B cell (primary cell): ENCODE data around the gene PRAC2. TPM values are rescaled to one million over a fixed set of nuclear protein-coding genes. Genes with fewer than 3 reads are reported as not detected.

ENCODE experiments used
- ATAC-seq: fragments of 200-7000 bp; cut with Tn5 transposase; one replicate; pipeline ENCODE4 v1.10.0; 2021; ENCODE audit warnings: low read depth, mild to moderate bottlenecking, moderate number of reproducible peaks, moderate library complexity
- CTCF ChIA-PET: fragments of 350-600 bp; sonication (Branson Sonifier 250); formaldehyde crosslinking; loops from one replicate; lab custom pipeline; 2021; ENCODE audit warnings: antibody characterized with exemption, inconsistent platforms; lab: Charles Lee
- POLR2A ChIA-PET: fragments of 350-600 bp; sonication (Branson Sonifier 250); formaldehyde crosslinking; loops from one replicate; lab custom pipeline; 2021; ENCODE audit warnings: antibody characterized with exemption; lab: Charles Lee
- DNase-seq: peaks from one replicate; pipeline ENCODE4 v3.0.0; 2013
- H2AFZ ChIP-seq: 2 replicates; pipeline ENCODE4 v1.6.1; 2012; ENCODE audit warnings: mild to moderate bottlenecking, low read depth, low read length; ENCODE audit not compliant: insufficient read depth, poor library complexity, severe bottlenecking
- H3K27ac ChIP-seq, 2 donors: 1 replicate in 1 of 2; 2 replicates in 1 of 2; pipeline ENCODE4 v1.5.1; 2012 to 2013; ENCODE audit warnings: low read length in 2 of 2, mild to moderate bottlenecking in 2 of 2, moderate library complexity in 1 of 2
- H3K27me3 ChIP-seq, 4 experiments: fragments of 200-600 bp in 1 of 4; sonication (generic) in 1 of 4; replicated peaks in 1 of 4; 1 replicate in 2 of 4; 2 replicates in 2 of 4; pipeline versions ENCODE4 v1.6.1 to v1.7.0; 2013 to 2016; ENCODE audit warnings: low read length in 3 of 4, mild to moderate bottlenecking in 2 of 4, mixed read lengths in 1 of 4, moderate library complexity in 1 of 4; ENCODE audit not compliant: insufficient read depth in 4 of 4, control insufficient read depth in 3 of 4; ENCODE audit errors: control extremely low read depth in 1 of 4
- H3K36me3 ChIP-seq, 2 experiments: replicated peaks in 1 of 2; 1 replicate in 1 of 2; 2 replicates in 1 of 2; pipeline versions ENCODE4 v1.6.1 to v1.7.1; 2013; ENCODE audit warnings: low read length in 1 of 2; ENCODE audit not compliant: insufficient read depth in 2 of 2, control insufficient read depth in 1 of 2; ENCODE audit errors: control extremely low read depth in 1 of 2, extremely low read depth in 1 of 2
- H3K4me1 ChIP-seq, 2 donors: fragments of 200-600 bp in 1 of 2; sonication (generic) in 1 of 2; 1 replicate in 1 of 2; 2 replicates in 1 of 2; pipeline versions ENCODE4 v1.5.1 to v1.6.1; 2013 to 2017; ENCODE audit warnings: low read length in 2 of 2; ENCODE audit not compliant: control insufficient read depth in 2 of 2, insufficient read depth in 2 of 2
- H3K4me2 ChIP-seq: replicated peaks from 2 replicates; pipeline ENCODE3; 2012; ENCODE audit warnings: mild to moderate bottlenecking, low read depth, low read length; ENCODE audit not compliant: poor library complexity, severe bottlenecking
- H3K4me3 ChIP-seq, 5 experiments: fragments of 200-600 bp in 1 of 5; sonication (generic) in 1 of 5; 1 replicate in 3 of 5; 2 replicates in 2 of 5; pipeline versions ENCODE4 v1.5.1 to v1.7.0; 2011 to 2016; ENCODE audit warnings: low read length in 4 of 5, mild to moderate bottlenecking in 4 of 5, low read depth in 2 of 5, control low read depth in 1 of 5, moderate library complexity in 1 of 5; ENCODE audit not compliant: insufficient read depth in 1 of 5; ENCODE audit errors: control extremely low read depth in 1 of 5, extremely low read depth in 1 of 5
- H3K79me2 ChIP-seq: fragments of 200-600 bp; sonication (generic); one replicate; pipeline ENCODE4 v1.6.0; 2016; ENCODE audit warnings: low read length; ENCODE audit not compliant: control insufficient read depth, insufficient read depth
- H3K9ac ChIP-seq: fragments of 200-600 bp; sonication (generic); 2 replicates; pipeline ENCODE4 v1.6.1; 2017; ENCODE audit warnings: mild to moderate bottlenecking, low read length, moderate library complexity
- H3K9me3 ChIP-seq, 3 donors: one replicate each; pipeline versions ENCODE4 v1.6.1 to v1.7.1; 2013; ENCODE audit warnings: low read length in 2 of 3; ENCODE audit not compliant: control insufficient read depth in 2 of 3, insufficient read depth in 1 of 3; ENCODE audit errors: control extremely low read depth in 1 of 3
- H4K20me1 ChIP-seq: 2 replicates; pipeline ENCODE4 v1.6.0; 2012; ENCODE audit warnings: mild to moderate bottlenecking, low read length; ENCODE audit not compliant: insufficient read depth, control insufficient read depth, poor library complexity, severe bottlenecking
- H3K27ac Mint-ChIP-seq: one replicate; pipeline ENCODE4 v1.8.0; 2021; ENCODE audit warnings: mixed read lengths
- H3K27me3 Mint-ChIP-seq: one replicate; pipeline ENCODE4 v1.8.0; 2021; ENCODE audit warnings: mixed read lengths
- H3K4me1 Mint-ChIP-seq: one replicate; pipeline ENCODE4 v1.8.0; 2021; ENCODE audit warnings: mixed read lengths
- H3K4me3 Mint-ChIP-seq: one replicate; pipeline ENCODE4 v1.8.0; 2021; ENCODE audit warnings: mixed read lengths
- H3K9me3 Mint-ChIP-seq: one replicate; pipeline ENCODE4 v1.8.0; 2022; ENCODE audit warnings: mixed read lengths; ENCODE audit not compliant: insufficient read depth
- EZH2 ChIP-seq: IDR thresholded peaks from 2 replicates; pipeline ENCODE4 v1.6.1; 2012; ENCODE audit warnings: borderline replicate concordance, low read depth, mild to moderate bottlenecking, moderate library complexity, low read length; ENCODE audit not compliant: insufficient read depth, poor library complexity, severe bottlenecking
- WGBS: methylation state at CpG from one replicate; pipeline ENCODE4 v1.1.5; 2013; ENCODE audit warnings: missing lambda C conversion rate; ENCODE audit not compliant: insufficient coverage; 5-methylcytosine and 5-hydroxymethylcytosine counted together
- intact Hi-C: fragments of 100-400 bp; cut with micrococcal nuclease; formaldehyde crosslinking; loops from one replicate; pipeline ENCODE4 v1.10.0; 2022
- polyA plus RNA-seq: library from polyadenylated mRNA; depleted of rRNA; stranded (reverse); fragments of >200 nt; gene quantifications from 2 replicates; pipeline ENCODE4 v1.2.3, GENCODE V29; 2012
- total RNA-seq, 2 donors: library from RNA; stranded (reverse); fragments of 120-200 nt in 1 of 2; gene quantifications; 1 replicate in 1 of 2; 2 replicates in 1 of 2; pipeline versions ENCODE4 v1.2.3 to v1.2.4, GENCODE V29; 2013 to 2022
- TF ChIP-seq, protein P1 (sequence below): fragments of 200-600 bp; IDR thresholded peaks from one replicate; pipeline ENCODE4 v1.8.0; 2022; ENCODE audit warnings: antibody characterized with exemption, mild to moderate bottlenecking

The PRAC2 gene
- total and polyA plus RNA-seq, 2 donors (not counting 1 experiment from before 2014, with no cell fraction given), result not detected

GRCh38 chr17:48704361-48705248 is 18.4 kb upstream of the PRAC2 start:
- POLR2A ChIA-PET, result no interaction called here
- CTCF ChIA-PET, result interaction anchor here (0.8 to 1.3 kb wide), 2 partner anchors 26 to 69 kb away, joined by 3 to 6 read pairs; no protein-coding TSS in a partner anchor
- intact Hi-C loops, result no loop called here
- Histone ChIP-seq H3K36me3 (no peaks in the 10 kb centered on the region), H3K27me3 (peaks cover 0 to 44% (median 29%) of the 10 kb centered on the region in 4 experiments), H3K4me3 (no peak overlapping the region), H2AFZ (no peak overlapping the region), H3K9me3 (no peaks in the 10 kb centered on the region), H3K4me2 (no peak overlapping the region), H4K20me1 (no peaks in the 10 kb centered on the region), H3K4me1 (no peaks in the 10 kb centered on the region), H3K27ac (no peak overlapping the region), H3K9ac (no peak overlapping the region), H3K79me2 (no peaks in the 10 kb centered on the region)
- Mint-ChIP-seq H3K9me3 (no peaks in the 10 kb centered on the region), H3K27me3 (peaks cover 70% of the 10 kb centered on the region), H3K4me3 (no peak overlapping the region), H3K27ac (no peak overlapping the region), H3K4me1 (no peaks in the 10 kb centered on the region)
- 92% methylated on average over 8 of the region's 11 CpGs for WGBS
- no peak for DNase-seq
- TF ChIP-seq, protein P1, sequence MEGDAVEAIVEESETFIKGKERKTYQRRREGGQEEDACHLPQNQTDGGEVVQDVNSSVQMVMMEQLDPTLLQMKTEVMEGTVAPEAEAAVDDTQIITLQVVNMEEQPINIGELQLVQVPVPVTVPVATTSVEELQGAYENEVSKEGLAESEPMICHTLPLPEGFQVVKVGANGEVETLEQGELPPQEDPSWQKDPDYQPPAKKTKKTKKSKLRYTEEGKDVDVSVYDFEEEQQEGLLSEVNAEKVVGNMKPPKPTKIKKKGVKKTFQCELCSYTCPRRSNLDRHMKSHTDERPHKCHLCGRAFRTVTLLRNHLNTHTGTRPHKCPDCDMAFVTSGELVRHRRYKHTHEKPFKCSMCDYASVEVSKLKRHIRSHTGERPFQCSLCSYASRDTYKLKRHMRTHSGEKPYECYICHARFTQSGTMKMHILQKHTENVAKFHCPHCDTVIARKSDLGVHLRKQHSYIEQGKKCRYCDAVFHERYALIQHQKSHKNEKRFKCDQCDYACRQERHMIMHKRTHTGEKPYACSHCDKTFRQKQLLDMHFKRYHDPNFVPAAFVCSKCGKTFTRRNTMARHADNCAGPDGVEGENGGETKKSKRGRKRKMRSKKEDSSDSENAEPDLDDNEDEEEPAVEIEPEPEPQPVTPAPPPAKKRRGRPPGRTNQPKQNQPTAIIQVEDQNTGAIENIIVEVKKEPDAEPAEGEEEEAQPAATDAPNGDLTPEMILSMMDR, result no peak
- TF ChIP-seq EZH2, result no peak
- ATAC-seq, result no peak

- intact Hi-C loops, result no loop called here
Measured at GRCh38 chr17:48711128-48711527, 11.9 kb upstream of the PRAC2 start.

More at GRCh38 chr17:48711128-48711527, 11.9 kb upstream of the PRAC2 start:
- H3K9me3 Mint-ChIP-seq, result no peaks in the 10 kb centered on the region
- no peak overlapping the region for H3K4me3 ChIP-seq
- ChIA-PET POLR2A (no interaction called here), CTCF (interaction anchor here (0.6 kb wide), 1 partner anchor 40 kb away, joined by 3 read pairs; no protein-coding TSS in a partner anchor)
- no peaks in the 10 kb centered on the region for H3K79me2 ChIP-seq
- H3K27me3 ChIP-seq, result peaks cover 0 to 55% (median 24%) of the 10 kb centered on the region in 4 experiments
- WGBS, result 88% methylated on average over 3 of the region's 4 CpGs
- no peaks in the 10 kb centered on the region for H3K9me3 ChIP-seq
- H3K4me3 Mint-ChIP-seq, result no peak overlapping the region
- H3K27me3 Mint-ChIP-seq, result peaks cover 57% of the 10 kb centered on the region
- DNase-seq (no peak), ATAC-seq (no peak)
- no peak overlapping the region for H3K9ac ChIP-seq
- H3K4me2 ChIP-seq, result no peak overlapping the region
- no peaks in the 10 kb centered on the region for H3K4me1 Mint-ChIP-seq
- no peak for TF ChIP-seq EZH2
- TF ChIP-seq, protein P1, result no peak
- H3K4me1 ChIP-seq, result no peaks in the 10 kb centered on the region
- no peak overlapping the region for H3K27ac Mint-ChIP-seq
- H4K20me1 ChIP-seq, result no peaks in the 10 kb centered on the region
- H3K36me3 ChIP-seq, result no peaks in the 10 kb centered on the region
- no peak overlapping the region for H2AFZ ChIP-seq
- H3K27ac ChIP-seq, result no peak overlapping the region
